ENCODE data around the gene RASL11B. TPM values are rescaled to one million over a fixed set of nuclear protein-coding genes. Genes with fewer than 3 reads are reported as not detected.

Gene RASL11B, protein sequence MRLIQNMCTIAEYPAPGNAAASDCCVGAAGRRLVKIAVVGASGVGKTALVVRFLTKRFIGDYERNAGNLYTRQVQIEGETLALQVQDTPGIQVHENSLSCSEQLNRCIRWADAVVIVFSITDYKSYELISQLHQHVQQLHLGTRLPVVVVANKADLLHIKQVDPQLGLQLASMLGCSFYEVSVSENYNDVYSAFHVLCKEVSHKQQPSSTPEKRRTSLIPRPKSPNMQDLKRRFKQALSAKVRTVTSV
- 0.20 and 0.22 TPM in 2 replicates for polyA plus RNA-seq (2011; rRNA removed)
- polyA minus RNA-seq (2011; rRNA and poly(A)+ RNA removed): 0.21 and 0.24 TPM in 2 replicates

DNA sequence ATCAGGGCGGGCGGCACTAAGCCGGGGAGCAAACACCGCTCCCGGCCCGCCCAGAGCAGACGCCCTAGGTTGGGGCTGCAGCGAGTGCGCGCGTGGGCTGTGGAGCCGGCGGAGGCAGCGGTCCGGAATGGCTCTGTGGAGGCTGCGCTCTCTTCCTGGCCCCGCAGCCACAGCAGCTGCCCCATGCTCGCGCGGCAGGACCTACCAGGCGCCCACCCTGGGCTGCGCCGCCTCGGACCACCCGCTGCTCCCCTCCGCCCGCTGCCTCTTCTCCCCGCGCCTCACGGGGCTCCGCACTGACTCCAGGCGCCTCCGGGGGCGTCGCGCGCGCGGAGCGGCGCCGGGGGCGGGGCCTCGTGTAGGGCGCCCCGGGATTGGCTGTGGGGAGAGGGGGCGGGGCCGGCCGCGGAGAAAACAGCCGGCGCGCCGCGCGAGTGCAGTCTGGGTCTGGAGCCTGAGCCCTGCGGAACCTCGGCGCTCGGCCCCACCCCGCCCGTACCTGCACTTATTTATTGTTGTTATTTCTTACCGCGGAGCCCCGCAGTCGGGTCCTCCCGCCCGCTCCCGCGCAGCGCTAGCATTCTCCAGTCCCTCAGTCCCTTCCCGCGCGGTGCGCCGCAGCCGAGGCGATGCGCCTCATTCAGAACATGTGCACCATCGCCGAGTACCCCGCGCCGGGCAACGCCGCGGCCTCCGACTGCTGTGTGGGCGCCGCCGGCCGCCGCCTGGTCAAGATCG, at the start of gene RASL11B:
TSS of gene RASL11B (plus strand) at position 439 of the 738 bp plus-strand sequence. CDS start at position 630, 191 bp downstream.
- Histone ChIP-seq H3K36me3 (ENCODE audit: control insufficient read depth, insufficient read depth, low read length) (no peaks in the 10 kb centered on the region; the same call in 1 of the 2 replicates), H3K27me3 (ENCODE audit: control insufficient read depth, insufficient read depth, low read length) (peaks cover 4% of the 10 kb centered on the region), H3K4me3 (ENCODE audit: low read depth, low read length) (peak within 1 kb of the TSS; percentile 54)
- DNase-seq (ENCODE audit: low read depth): no peak
- POLR2A ChIA-PET: no interaction called here
- CTCF ChIA-PET: interaction anchor here (0.5 to 2.6 kb wide), 4 partner anchors 9 to 316 kb away, joined by 3 to 7 read pairs (median 3); no protein-coding TSS in a partner anchor
- TF ChIP-seq, protein P1, sequence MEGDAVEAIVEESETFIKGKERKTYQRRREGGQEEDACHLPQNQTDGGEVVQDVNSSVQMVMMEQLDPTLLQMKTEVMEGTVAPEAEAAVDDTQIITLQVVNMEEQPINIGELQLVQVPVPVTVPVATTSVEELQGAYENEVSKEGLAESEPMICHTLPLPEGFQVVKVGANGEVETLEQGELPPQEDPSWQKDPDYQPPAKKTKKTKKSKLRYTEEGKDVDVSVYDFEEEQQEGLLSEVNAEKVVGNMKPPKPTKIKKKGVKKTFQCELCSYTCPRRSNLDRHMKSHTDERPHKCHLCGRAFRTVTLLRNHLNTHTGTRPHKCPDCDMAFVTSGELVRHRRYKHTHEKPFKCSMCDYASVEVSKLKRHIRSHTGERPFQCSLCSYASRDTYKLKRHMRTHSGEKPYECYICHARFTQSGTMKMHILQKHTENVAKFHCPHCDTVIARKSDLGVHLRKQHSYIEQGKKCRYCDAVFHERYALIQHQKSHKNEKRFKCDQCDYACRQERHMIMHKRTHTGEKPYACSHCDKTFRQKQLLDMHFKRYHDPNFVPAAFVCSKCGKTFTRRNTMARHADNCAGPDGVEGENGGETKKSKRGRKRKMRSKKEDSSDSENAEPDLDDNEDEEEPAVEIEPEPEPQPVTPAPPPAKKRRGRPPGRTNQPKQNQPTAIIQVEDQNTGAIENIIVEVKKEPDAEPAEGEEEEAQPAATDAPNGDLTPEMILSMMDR (IDR thresholded peaks at IDR 0.05; ENCODE audit: insufficient read depth, low read depth, low read length): 0 out of 2 replicates have a peak, but pooled peaks have one; percentile 8

DNA sequence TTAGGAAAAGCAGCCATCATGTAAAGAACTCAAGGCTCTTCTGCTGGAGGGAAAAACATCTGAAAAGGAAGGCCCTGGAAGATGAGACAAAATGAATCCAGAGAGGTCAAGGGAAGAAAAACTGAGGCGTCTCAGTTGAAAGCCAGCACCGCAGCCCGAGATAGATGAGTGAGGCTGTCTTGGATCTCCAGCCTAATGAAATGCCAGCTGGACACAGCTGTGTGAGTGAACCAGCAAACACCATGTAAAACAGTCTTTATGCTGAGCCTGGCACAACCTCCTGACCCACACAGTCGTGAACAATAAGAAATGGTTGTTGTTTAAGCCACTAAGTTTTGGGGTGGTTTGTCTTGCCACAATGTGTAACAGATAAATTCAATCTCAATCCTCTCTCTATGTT, 48.6 kb upstream of the RASL11B start:
- ChIA-PET POLR2A (no interaction called here), CTCF (interaction anchor here (0.7 to 2.3 kb wide), 2 partner anchors 16 to 169 kb away, joined by 3 to 7 read pairs; no protein-coding TSS in a partner anchor)
- H3K27me3 ChIP-seq (ENCODE audit: control insufficient read depth, insufficient read depth, low read length): no peaks in the 10 kb centered on the region
- no peaks in the 10 kb centered on the region for H3K36me3 ChIP-seq (ENCODE audit: control insufficient read depth, insufficient read depth, low read length)
- TF ChIP-seq, protein P1 (IDR thresholded peaks at IDR 0.05; ENCODE audit: insufficient read depth, low read depth, low read length): no peak
- no peak for DNase-seq (ENCODE audit: low read depth)
- H3K4me3 ChIP-seq (ENCODE audit: low read depth, low read length): no peak overlapping the region

DNA sequence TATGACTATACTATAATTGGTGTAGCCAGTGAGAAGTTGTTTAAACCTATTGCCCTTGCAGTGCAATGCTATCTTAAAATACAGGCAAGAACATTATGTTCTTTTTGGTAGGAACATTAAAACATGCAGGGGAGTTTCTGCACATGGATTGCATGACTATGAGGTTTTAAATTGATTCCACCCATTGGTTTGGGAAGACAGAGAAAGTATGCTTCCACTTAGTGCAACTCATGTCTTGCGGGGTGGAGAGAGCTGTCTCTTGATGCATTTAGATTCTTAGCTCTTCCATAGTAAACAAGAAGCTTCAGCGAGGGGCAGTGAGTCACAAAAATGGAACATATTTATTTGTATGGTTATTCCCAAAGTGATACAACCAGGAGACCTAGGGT, 39.5 kb upstream of the RASL11B start:
- DNase-seq (ENCODE audit: low read depth): peak; percentile 81
- no peak overlapping the region for H3K4me3 ChIP-seq (ENCODE audit: low read depth, low read length)
- CTCF ChIA-PET: interaction anchor here (1.1 kb wide), 1 partner anchor 160 kb away, joined by 6 read pairs; no protein-coding TSS in a partner anchor
- TF ChIP-seq, protein P1 (IDR thresholded peaks at IDR 0.05; ENCODE audit: insufficient read depth, low read depth, low read length): no peak
- H3K36me3 ChIP-seq (ENCODE audit: control insufficient read depth, insufficient read depth, low read length): no peaks in the 10 kb centered on the region
- H3K27me3 ChIP-seq (ENCODE audit: control insufficient read depth, insufficient read depth, low read length): no peaks in the 10 kb centered on the region
- POLR2A ChIA-PET: no interaction called here

DNA sequence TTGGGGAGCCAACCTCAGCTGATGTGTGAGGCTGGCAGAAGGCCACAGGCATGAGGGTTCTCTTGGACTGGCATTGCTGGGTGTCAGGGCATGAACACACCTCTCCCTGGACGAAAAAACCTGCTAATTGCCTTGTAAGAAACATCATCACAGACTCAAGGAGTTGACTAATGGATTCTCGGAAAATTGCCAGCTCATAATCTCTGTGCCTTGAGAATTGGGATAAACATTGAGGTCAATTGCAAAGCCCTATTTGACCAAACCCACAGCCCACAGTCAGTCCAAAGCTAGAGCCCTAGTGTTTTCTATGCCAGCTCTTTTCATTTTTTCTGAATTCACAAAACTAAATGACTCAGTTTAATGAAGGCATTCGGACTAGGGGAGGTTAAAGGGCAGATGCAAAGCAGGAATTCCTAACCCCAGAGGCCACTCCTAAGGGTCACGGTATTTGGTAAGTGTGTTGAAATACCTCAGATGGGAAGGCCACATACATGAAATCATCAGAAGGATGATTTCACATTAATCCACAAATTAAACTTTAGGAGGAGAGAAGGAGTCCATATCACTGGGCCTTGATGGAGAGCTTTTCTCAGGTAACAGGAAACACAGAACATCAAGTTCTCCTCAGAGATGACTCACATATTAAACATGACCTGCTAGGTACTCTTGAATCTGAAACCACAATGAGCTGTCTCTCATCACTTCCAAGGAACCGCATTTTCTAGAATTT, 39.0 kb upstream of the RASL11B start:
- TF ChIP-seq, protein P1 (IDR thresholded peaks at IDR 0.05; ENCODE audit: insufficient read depth, low read depth, low read length): no peak
- POLR2A ChIA-PET: no interaction called here
- no peak overlapping the region for H3K4me3 ChIP-seq (ENCODE audit: low read depth, low read length)
- H3K27me3 ChIP-seq (ENCODE audit: control insufficient read depth, insufficient read depth, low read length): no peaks in the 10 kb centered on the region
- CTCF ChIA-PET: interaction anchor here (1.1 kb wide), 1 partner anchor 160 kb away, joined by 6 read pairs; no protein-coding TSS in a partner anchor
- no peaks in the 10 kb centered on the region for H3K36me3 ChIP-seq (ENCODE audit: control insufficient read depth, insufficient read depth, low read length)
- DNase-seq (ENCODE audit: low read depth): peak; percentile 52

Data from BJ (cell line).